CD4-positive, alpha-beta T cell treated with Interleukin-21 for 1 hour (primary cell): ENCODE results near the gene MS4A6A.
"Not testable (repeated sequence)": the region's sequence is repeated elsewhere in the genome, so short reads cannot be mapped to it uniquely, and the experiment has no call there.

Experiments used
- DNase-seq: peaks from one replicate; pipeline ENCODE4 v3.0.0-alpha.2; 2020

Gene MS4A6A

DNA sequence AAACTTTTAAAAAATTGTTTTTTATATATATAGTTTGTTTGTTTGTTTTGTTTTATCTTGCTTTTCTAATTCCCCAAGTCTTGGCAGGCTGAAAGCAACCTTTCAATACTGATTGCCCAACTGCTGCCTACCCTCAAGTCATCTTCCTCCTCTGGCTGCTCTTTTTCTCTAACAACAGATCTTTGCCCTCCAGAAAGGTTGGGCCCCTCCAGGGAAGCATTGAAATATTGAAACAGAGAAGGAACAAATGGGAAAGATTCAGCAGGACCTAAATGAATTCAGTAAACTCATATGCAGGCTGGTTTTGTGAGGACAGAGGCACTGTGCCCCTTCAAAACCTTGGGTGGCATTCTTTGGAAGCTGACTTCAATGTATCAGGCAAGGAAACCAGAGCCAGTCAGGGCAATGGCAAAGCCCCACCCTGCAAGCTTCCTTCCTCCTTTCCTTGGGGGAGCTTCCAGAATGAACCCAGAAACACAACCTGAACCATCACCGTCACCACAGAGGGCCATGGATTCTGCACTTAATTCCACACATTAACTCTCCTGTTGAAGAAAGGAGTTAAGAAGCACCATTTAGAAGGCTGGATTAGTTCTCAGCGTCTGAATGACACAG lies 815 bp upstream of the MS4A6A start:
- DNase-seq, result no peak

- no peak for DNase-seq
Observed at GRCh38 chr11:60175860-60176275, 7.0 kb downstream of the MS4A6A start.

- DNase-seq, result no peak
Observed at GRCh38 chr11:60172011-60172410, 10.9 kb downstream of the MS4A6A start.

GRCh38 chr11:60170566-60170965 lies 12.3 kb downstream of the MS4A6A start:
- no peak for DNase-seq

DNA sequence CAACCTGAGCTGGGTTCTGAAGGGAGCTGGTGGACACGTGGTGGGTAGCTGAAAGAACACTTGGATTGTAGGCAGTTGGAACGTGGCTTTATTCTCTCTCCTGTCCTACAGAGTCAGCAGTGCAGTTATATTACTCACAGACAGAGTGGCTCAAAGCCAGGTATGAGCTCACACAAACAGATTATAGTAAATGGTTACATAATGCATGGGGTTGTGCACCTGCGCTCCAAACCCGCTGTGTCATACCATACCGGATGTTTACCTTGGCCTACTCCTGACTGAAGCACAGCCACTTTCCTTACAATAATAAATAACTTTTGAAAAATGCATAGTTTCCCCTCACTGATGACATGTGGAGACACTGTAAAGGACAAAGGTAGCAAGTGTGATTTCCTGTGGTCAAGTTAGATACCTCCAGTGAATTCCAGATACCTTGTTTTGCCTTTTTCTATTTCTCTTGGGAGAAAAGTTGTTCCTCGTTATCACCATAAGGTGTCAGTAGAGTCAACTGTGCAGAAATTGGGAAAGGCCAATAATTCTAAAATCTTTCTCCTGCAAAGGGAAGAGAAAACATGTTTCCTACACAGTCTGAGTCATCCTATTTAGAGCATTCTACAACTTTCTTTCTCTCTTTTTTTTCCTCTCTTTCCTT lies 13.5 kb downstream of the MS4A6A start:
- DNase-seq, result no peak

DNA sequence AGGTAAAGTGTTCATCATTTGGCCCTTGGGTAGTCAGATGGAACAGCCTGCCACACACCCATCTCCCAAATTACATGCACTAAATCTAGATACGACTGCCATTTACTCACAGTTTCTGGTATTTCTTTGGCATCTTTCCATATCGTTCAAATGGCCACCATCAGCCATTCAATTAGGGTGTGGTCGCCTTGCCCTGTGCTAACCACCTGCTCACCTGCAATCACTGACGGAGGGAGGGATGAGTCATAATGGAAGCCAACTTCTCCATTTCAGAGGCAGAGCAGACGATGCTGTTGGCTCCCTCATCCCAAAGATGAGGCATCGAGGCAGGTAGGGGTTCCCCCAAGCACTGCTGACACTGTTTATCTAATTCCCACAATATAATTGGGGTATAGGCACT lies 14.6 kb downstream of the MS4A6A start:
- no peak for DNase-seq

DNA sequence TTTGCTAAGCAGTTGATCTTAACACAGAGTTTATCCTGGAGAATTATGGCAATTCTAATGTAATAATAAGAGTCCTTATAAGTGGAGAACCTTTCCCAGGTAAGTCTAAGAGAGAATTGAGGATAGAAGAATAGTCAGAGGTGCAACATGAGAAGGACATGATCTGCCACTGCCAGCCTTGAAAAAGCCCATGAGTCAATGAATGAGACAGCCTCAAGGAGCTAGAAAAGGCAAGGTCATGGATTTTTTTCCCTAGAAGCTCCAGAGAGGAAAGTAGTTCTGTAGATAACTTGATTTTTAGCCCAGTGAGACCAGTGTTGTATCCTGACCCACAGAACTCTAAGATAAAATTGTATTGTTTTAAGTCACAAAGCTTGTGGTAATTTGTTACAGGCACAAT lies 16.9 kb downstream of the MS4A6A start:
- DNase-seq, result no peak

- DNase-seq, result no peak
Observed at GRCh38 chr11:60165538-60165937, 17.3 kb downstream of the MS4A6A start.

GRCh38 chr11:60164550-60165075 lies 18.3 kb downstream of the MS4A6A start:
- DNase-seq, result no peak

- DNase-seq, result no peak
Observed at GRCh38 chr11:60161766-60162165, 21.1 kb downstream of the MS4A6A start.

GRCh38 chr11:60161107-60161506 lies 21.8 kb downstream of the MS4A6A start:
- DNase-seq, result no peak

DNA sequence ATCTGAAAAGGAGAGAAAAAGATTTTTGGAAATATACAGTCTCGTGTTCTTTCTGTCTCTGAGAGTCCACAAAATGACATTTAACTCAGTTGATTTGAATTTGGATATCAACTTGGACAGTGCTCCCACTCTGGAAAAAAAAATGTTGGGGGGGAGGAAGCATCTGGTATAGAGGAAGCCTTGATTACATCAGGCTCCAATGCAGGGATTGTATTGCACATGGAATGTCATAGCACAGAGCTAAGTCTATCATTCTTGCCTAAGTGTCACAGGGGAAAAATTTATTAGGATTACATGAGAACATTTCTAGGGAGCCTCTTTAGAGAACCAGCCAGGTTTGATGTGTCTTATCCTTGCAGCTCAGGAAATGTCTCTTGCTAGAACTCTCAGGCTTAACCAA lies 23.0 kb downstream of the MS4A6A start:
- no peak for DNase-seq

GRCh38 chr11:60159284-60159683 lies 23.6 kb downstream of the MS4A6A start:
- no peak for DNase-seq

- DNase-seq, result no peak
Observed at GRCh38 chr11:60158636-60159035, 24.2 kb downstream of the MS4A6A start.

GRCh38 chr11:60155931-60156330 lies 27.0 kb downstream of the MS4A6A start:
- DNase-seq, result no peak

DNA sequence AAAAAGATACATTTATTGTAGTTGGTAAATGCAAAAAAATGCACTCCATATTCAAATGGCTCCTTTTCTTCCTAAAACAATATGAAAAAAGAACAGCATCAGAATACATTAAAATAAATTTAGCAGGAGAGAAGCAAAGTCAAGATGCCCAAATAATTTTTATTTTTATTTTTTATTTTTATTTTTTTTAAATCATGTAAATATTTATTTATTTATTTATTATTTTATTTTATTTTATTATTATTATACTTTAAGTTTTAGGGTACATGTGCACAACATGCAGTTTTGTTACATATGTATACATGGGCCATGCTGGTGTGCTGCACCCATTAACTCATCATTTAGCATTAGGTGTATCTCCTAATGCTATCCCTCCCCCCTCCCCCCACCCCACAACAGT lies 30.2 kb downstream of the MS4A6A start:
- DNase-seq, result not testable (repeated sequence)

DNA sequence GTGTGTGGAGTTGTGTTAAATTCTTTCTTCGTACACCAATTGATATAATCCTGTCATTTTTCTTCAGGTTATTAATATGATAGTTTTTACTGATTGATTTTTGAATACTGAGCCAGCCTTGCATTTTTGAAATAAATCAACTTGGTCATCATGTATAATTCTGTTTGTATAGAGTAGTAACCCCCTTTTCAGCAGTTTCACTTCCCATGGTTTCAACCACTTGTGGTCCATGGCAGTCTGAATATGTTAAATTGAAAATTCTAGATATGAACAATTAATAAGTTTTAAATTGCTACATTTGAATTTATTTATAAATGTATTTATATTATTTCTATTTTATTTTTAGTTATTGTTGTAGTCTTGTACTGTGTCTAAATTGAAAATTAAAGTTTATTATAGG lies 32.6 kb downstream of the MS4A6A start:
- no peak for DNase-seq

DNA sequence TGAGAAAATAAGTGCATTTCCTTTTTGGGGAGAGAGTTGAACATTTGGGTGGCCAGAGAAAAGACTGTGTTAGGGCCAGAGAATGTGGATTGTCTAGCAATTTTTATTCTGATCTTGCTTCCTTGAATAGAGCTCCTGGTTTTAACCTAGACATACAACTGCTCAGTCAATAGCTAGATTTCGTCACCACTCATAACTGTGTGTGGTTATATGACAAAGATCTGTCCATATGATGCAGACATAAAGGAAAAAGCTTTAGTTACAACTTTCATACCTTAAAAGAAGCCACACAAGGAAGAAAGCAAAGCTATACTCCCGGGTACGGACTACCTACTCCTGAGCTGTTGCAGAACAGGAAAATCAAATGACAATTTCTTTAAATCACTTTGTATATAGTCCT lies 37.2 kb downstream of the MS4A6A start:
- DNase-seq, result no peak

GRCh38 chr11:60143768-60144167 lies 39.1 kb downstream of the MS4A6A start:
- no peak for DNase-seq

DNA sequence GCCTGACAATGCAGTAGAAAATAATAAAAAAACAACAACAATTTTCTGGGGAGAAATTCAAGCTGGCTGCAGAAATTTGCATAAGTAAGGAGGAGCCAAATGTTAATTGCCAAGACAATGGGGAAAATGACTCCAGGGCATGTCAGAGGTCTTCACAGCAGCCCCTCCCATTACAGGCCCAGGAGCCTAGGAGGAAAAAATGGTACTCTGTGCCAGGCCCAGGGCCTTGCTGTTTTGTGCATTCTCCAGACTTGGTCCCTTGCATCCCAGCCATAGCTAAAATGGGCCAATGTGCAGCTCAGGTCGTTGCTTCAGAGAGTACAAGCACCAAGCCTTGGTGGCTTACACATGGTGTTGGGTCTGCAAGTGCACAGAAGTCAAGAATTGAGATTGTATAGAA lies 49.0 kb downstream of the MS4A6A start:
- no peak for DNase-seq

DNA sequence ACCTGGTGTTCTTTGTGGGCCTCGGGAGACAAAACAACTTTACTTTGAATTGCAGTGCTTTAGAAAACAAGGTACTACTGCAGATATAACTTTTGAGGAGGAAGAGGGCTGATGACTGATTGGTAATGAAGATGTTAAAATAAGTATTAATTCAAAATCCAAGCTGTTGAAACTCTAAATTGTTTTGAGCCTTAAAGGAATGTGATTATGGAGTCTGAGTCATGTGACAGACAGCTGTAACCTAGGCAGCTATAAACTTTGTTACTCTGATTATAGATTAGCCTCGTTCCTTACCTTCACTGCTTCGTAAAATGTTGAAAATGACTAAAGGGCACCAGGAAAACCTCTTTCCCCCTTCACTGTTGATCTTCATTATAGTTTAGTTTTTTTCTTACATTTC lies 51.0 kb downstream of the MS4A6A start:
- DNase-seq, result no peak

DNA sequence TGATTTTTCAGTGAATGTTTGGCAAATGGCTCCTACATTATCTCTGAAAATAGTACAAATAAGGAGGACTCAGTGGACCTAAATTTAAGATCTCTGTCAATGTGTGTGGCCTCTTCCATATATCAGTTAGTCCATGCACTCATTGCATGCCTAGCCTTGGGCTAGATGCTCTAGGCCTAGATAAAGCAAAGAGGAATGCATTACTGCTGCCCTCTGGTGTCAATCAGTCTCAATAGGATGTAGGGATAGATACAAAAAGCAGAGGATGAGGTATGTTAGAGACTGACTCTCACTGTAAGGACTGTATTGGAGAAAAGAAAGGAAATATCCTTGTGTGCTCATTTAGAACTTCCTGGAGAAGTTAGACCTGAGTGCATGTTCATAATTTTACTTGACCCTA lies 52.4 kb downstream of the MS4A6A start:
- peak; percentile 19 for DNase-seq

- DNase-seq, result no peak
Observed at GRCh38 chr11:60129853-60130252, 53.0 kb downstream of the MS4A6A start.

- not testable (repeated sequence) for DNase-seq
Observed at GRCh38 chr11:60128866-60129265, 54.0 kb downstream of the MS4A6A start.

- DNase-seq, result no peak
Observed at GRCh38 chr11:60128376-60128775, 54.5 kb downstream of the MS4A6A start.
